Measurements from ENCODE around the gene NIPSNAP3A. TPM values are rescaled to one million over a fixed set of nuclear protein-coding genes. Genes with fewer than 3 reads are reported as not detected.

NIPSNAP3A gene
- total RNA-seq, 4 donors from 2014 or later = 7.9 to 30.5 (median 17.6) TPM

DNA sequence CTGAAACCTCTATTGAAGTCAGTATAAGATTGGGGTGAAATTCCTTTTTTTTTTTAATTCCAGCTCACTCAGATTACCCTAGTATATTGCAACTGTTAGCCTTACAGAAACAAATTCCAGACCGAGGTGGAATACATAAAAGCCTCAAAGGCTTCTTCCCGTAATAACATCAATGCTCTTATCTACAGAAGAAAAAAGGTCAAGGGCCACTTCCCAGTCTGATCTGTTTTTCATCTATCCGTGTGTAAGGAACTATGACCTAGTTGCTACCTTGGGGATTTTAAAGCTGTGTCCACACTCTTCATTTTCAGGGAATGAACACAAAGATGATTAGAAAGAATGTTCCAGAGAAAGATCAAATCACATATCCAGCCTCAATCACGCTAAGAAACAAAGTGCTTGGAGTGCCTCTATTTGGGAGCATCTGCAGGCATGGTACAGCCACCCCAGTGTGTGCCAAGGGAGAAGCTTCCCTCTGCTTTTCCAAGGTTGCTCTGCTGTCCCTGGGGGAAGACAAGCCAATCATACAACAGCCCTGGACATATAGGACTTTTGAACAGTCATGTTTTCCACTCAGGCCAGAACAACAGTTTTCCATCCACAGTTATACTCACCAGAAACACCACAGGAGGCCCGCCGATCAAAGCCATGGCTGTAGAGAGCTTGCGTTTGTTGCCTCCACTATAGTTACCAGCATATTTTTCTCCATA, 40.0 kb downstream of the NIPSNAP3A start:
- Histone ChIP-seq H3K9me3 (no peaks in the 10 kb centered on the region), H3K36me3 (peaks cover 0 to 91% (median 0%) of the 10 kb centered on the region in 3 donors), H3K27ac (no peak overlapping the region), H3K27me3 (no peaks in the 10 kb centered on the region), H3K4me1 (no peaks in the 10 kb centered on the region), H3K4me3 (no peak overlapping the region)
- TF ChIP-seq POLR2A (IDR thresholded peaks at IDR 0.05) = no peak
- TF ChIP-seq, protein P1, sequence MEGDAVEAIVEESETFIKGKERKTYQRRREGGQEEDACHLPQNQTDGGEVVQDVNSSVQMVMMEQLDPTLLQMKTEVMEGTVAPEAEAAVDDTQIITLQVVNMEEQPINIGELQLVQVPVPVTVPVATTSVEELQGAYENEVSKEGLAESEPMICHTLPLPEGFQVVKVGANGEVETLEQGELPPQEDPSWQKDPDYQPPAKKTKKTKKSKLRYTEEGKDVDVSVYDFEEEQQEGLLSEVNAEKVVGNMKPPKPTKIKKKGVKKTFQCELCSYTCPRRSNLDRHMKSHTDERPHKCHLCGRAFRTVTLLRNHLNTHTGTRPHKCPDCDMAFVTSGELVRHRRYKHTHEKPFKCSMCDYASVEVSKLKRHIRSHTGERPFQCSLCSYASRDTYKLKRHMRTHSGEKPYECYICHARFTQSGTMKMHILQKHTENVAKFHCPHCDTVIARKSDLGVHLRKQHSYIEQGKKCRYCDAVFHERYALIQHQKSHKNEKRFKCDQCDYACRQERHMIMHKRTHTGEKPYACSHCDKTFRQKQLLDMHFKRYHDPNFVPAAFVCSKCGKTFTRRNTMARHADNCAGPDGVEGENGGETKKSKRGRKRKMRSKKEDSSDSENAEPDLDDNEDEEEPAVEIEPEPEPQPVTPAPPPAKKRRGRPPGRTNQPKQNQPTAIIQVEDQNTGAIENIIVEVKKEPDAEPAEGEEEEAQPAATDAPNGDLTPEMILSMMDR (IDR thresholded peaks at IDR 0.05) = no peak
- DNase-seq = no peak

GRCh38 chr9:104788251-104788650, 40.8 kb downstream of the NIPSNAP3A start:
- TF ChIP-seq, protein P1 (IDR thresholded peaks at IDR 0.05) = no peak
- no peak for TF ChIP-seq POLR2A (IDR thresholded peaks at IDR 0.05)
- Histone ChIP-seq H3K27me3 (no peaks in the 10 kb centered on the region), H3K27ac (no peak overlapping the region), H3K4me3 (no peak overlapping the region), H3K4me1 (no peaks in the 10 kb centered on the region), H3K9me3 (no peaks in the 10 kb centered on the region), H3K36me3 (peaks cover 0 to 93% (median 0%) of the 10 kb centered on the region in 3 donors)
- no peak for DNase-seq

GRCh38 chr9:104794070-104794469, 46.6 kb downstream of the NIPSNAP3A start:
- Histone ChIP-seq H3K4me3 (no peak overlapping the region), H3K9me3 (no peaks in the 10 kb centered on the region), H3K27ac (no peak overlapping the region), H3K27me3 (no peaks in the 10 kb centered on the region), H3K36me3 (peaks cover 0 to 88% (median 0%) of the 10 kb centered on the region in 3 donors), H3K4me1 (no peaks in the 10 kb centered on the region)
- DNase-seq = no peak
- no peak for TF ChIP-seq POLR2A (IDR thresholded peaks at IDR 0.05)
- TF ChIP-seq, protein P1 (IDR thresholded peaks at IDR 0.05) = no peak

DNA sequence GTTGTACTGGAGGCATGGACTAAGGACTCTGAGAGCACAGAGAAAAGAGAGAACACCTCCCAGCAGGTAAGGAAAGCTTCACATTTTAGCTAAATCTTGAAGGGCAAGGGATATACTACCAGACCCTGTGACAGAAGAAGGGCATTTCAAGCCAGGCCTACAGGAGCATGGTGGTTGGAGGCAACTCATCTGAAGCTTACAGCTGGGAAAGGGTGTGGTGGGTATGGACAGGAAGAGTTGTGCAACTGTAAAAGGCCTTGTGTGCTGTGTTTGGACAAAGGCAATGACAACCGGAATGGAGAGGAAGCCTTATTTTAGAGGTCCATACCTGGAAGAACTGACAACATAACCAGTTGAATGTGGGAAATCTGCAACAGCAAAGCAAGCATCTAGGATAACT, 47.6 kb downstream of the NIPSNAP3A start:
- Histone ChIP-seq H3K9me3 (no peaks in the 10 kb centered on the region), H3K36me3 (peaks cover 0 to 83% (median 0%) of the 10 kb centered on the region in 3 donors), H3K27ac (no peak overlapping the region), H3K4me3 (no peak overlapping the region), H3K4me1 (no peaks in the 10 kb centered on the region), H3K27me3 (no peaks in the 10 kb centered on the region)
- no peak for DNase-seq
- no peak for TF ChIP-seq POLR2A (IDR thresholded peaks at IDR 0.05)
- TF ChIP-seq, protein P1 (IDR thresholded peaks at IDR 0.05) = no peak

GRCh38 chr9:104795857-104796256, 48.4 kb downstream of the NIPSNAP3A start:
- no peak overlapping the region for H3K27ac ChIP-seq
- no peak overlapping the region for H3K4me3 ChIP-seq
- H3K36me3 ChIP-seq = peaks cover 0 to 83% (median 0%) of the 10 kb centered on the region in 3 donors
- no peak for DNase-seq
- no peaks in the 10 kb centered on the region for H3K4me1 ChIP-seq
- H3K27me3 ChIP-seq = no peaks in the 10 kb centered on the region
- H3K9me3 ChIP-seq = no peaks in the 10 kb centered on the region
- TF ChIP-seq, protein P1 (IDR thresholded peaks at IDR 0.05) = no peak
- TF ChIP-seq POLR2A (IDR thresholded peaks at IDR 0.05) = no peak

Measured in Peyer's patch (tissue), 4 donors.